B cell (primary cell): ENCODE results near the gene COG7. TPM values are rescaled to one million over a fixed set of nuclear protein-coding genes. Genes with fewer than 3 reads are reported as not detected.

Source experiments
- ATAC-seq: fragments of 200-7000 bp; cut with Tn5 transposase; one replicate; pipeline ENCODE4 v1.10.0; 2021; ENCODE audit warnings: low read depth, mild to moderate bottlenecking, moderate number of reproducible peaks, moderate library complexity
- CTCF ChIA-PET: fragments of 350-600 bp; sonication (Branson Sonifier 250); formaldehyde crosslinking; loops from one replicate; lab custom pipeline; 2021; ENCODE audit warnings: antibody characterized with exemption, inconsistent platforms; lab: Charles Lee
- POLR2A ChIA-PET: fragments of 350-600 bp; sonication (Branson Sonifier 250); formaldehyde crosslinking; loops from one replicate; lab custom pipeline; 2021; ENCODE audit warnings: antibody characterized with exemption; lab: Charles Lee
- DNase-seq: peaks from one replicate; pipeline ENCODE4 v3.0.0; 2013
- H2AFZ ChIP-seq: 2 replicates; pipeline ENCODE4 v1.6.1; 2012; ENCODE audit warnings: mild to moderate bottlenecking, low read depth, low read length; ENCODE audit not compliant: insufficient read depth, poor library complexity, severe bottlenecking
- H3K27ac ChIP-seq, 2 donors: 1 replicate in 1 of 2; 2 replicates in 1 of 2; pipeline ENCODE4 v1.5.1; 2012 to 2013; ENCODE audit warnings: low read length in 2 of 2, mild to moderate bottlenecking in 2 of 2, moderate library complexity in 1 of 2
- H3K27me3 ChIP-seq, 4 experiments: fragments of 200-600 bp in 1 of 4; sonication (generic) in 1 of 4; replicated peaks in 1 of 4; 1 replicate in 2 of 4; 2 replicates in 2 of 4; pipeline versions ENCODE4 v1.6.1 to v1.7.0; 2013 to 2016; ENCODE audit warnings: low read length in 3 of 4, mild to moderate bottlenecking in 2 of 4, mixed read lengths in 1 of 4, moderate library complexity in 1 of 4; ENCODE audit not compliant: insufficient read depth in 4 of 4, control insufficient read depth in 3 of 4; ENCODE audit errors: control extremely low read depth in 1 of 4
- H3K36me3 ChIP-seq, 2 experiments: replicated peaks in 1 of 2; 1 replicate in 1 of 2; 2 replicates in 1 of 2; pipeline versions ENCODE4 v1.6.1 to v1.7.1; 2013; ENCODE audit warnings: low read length in 1 of 2; ENCODE audit not compliant: insufficient read depth in 2 of 2, control insufficient read depth in 1 of 2; ENCODE audit errors: control extremely low read depth in 1 of 2, extremely low read depth in 1 of 2
- H3K4me1 ChIP-seq, 2 donors: fragments of 200-600 bp in 1 of 2; sonication (generic) in 1 of 2; 1 replicate in 1 of 2; 2 replicates in 1 of 2; pipeline versions ENCODE4 v1.5.1 to v1.6.1; 2013 to 2017; ENCODE audit warnings: low read length in 2 of 2; ENCODE audit not compliant: control insufficient read depth in 2 of 2, insufficient read depth in 2 of 2
- H3K4me2 ChIP-seq: replicated peaks from 2 replicates; pipeline ENCODE3; 2012; ENCODE audit warnings: mild to moderate bottlenecking, low read depth, low read length; ENCODE audit not compliant: poor library complexity, severe bottlenecking
- H3K4me3 ChIP-seq, 5 experiments: fragments of 200-600 bp in 1 of 5; sonication (generic) in 1 of 5; 1 replicate in 3 of 5; 2 replicates in 2 of 5; pipeline versions ENCODE4 v1.5.1 to v1.7.0; 2011 to 2016; ENCODE audit warnings: low read length in 4 of 5, mild to moderate bottlenecking in 4 of 5, low read depth in 2 of 5, control low read depth in 1 of 5, moderate library complexity in 1 of 5; ENCODE audit not compliant: insufficient read depth in 1 of 5; ENCODE audit errors: control extremely low read depth in 1 of 5, extremely low read depth in 1 of 5
- H3K79me2 ChIP-seq: fragments of 200-600 bp; sonication (generic); one replicate; pipeline ENCODE4 v1.6.0; 2016; ENCODE audit warnings: low read length; ENCODE audit not compliant: control insufficient read depth, insufficient read depth
- H3K9ac ChIP-seq: fragments of 200-600 bp; sonication (generic); 2 replicates; pipeline ENCODE4 v1.6.1; 2017; ENCODE audit warnings: mild to moderate bottlenecking, low read length, moderate library complexity
- H3K9me3 ChIP-seq, 3 donors: one replicate each; pipeline versions ENCODE4 v1.6.1 to v1.7.1; 2013; ENCODE audit warnings: low read length in 2 of 3; ENCODE audit not compliant: control insufficient read depth in 2 of 3, insufficient read depth in 1 of 3; ENCODE audit errors: control extremely low read depth in 1 of 3
- H4K20me1 ChIP-seq: 2 replicates; pipeline ENCODE4 v1.6.0; 2012; ENCODE audit warnings: mild to moderate bottlenecking, low read length; ENCODE audit not compliant: insufficient read depth, control insufficient read depth, poor library complexity, severe bottlenecking
- H3K27ac Mint-ChIP-seq: one replicate; pipeline ENCODE4 v1.8.0; 2021; ENCODE audit warnings: mixed read lengths
- H3K27me3 Mint-ChIP-seq: one replicate; pipeline ENCODE4 v1.8.0; 2021; ENCODE audit warnings: mixed read lengths
- H3K4me1 Mint-ChIP-seq: one replicate; pipeline ENCODE4 v1.8.0; 2021; ENCODE audit warnings: mixed read lengths
- H3K4me3 Mint-ChIP-seq: one replicate; pipeline ENCODE4 v1.8.0; 2021; ENCODE audit warnings: mixed read lengths
- H3K9me3 Mint-ChIP-seq: one replicate; pipeline ENCODE4 v1.8.0; 2022; ENCODE audit warnings: mixed read lengths; ENCODE audit not compliant: insufficient read depth
- EZH2 ChIP-seq: IDR thresholded peaks from 2 replicates; pipeline ENCODE4 v1.6.1; 2012; ENCODE audit warnings: borderline replicate concordance, low read depth, mild to moderate bottlenecking, moderate library complexity, low read length; ENCODE audit not compliant: insufficient read depth, poor library complexity, severe bottlenecking
- WGBS: methylation state at CpG from one replicate; pipeline ENCODE4 v1.1.5; 2013; ENCODE audit warnings: missing lambda C conversion rate; ENCODE audit not compliant: insufficient coverage; 5-methylcytosine and 5-hydroxymethylcytosine counted together
- intact Hi-C: fragments of 100-400 bp; cut with micrococcal nuclease; formaldehyde crosslinking; loops from one replicate; pipeline ENCODE4 v1.10.0; 2022
- polyA plus RNA-seq: library from polyadenylated mRNA; depleted of rRNA; stranded (reverse); fragments of >200 nt; gene quantifications from 2 replicates; pipeline ENCODE4 v1.2.3, GENCODE V29; 2012
- total RNA-seq, 2 donors: library from RNA; stranded (reverse); fragments of 120-200 nt in 1 of 2; gene quantifications; 1 replicate in 1 of 2; 2 replicates in 1 of 2; pipeline versions ENCODE4 v1.2.3 to v1.2.4, GENCODE V29; 2013 to 2022
- TF ChIP-seq, protein P1 (sequence below): fragments of 200-600 bp; IDR thresholded peaks from one replicate; pipeline ENCODE4 v1.8.0; 2022; ENCODE audit warnings: antibody characterized with exemption, mild to moderate bottlenecking

Gene COG7
- total and polyA plus RNA-seq, 2 donors (not counting 1 experiment from before 2014, with no cell fraction given) = 21.3 to 37.8 TPM

DNA sequence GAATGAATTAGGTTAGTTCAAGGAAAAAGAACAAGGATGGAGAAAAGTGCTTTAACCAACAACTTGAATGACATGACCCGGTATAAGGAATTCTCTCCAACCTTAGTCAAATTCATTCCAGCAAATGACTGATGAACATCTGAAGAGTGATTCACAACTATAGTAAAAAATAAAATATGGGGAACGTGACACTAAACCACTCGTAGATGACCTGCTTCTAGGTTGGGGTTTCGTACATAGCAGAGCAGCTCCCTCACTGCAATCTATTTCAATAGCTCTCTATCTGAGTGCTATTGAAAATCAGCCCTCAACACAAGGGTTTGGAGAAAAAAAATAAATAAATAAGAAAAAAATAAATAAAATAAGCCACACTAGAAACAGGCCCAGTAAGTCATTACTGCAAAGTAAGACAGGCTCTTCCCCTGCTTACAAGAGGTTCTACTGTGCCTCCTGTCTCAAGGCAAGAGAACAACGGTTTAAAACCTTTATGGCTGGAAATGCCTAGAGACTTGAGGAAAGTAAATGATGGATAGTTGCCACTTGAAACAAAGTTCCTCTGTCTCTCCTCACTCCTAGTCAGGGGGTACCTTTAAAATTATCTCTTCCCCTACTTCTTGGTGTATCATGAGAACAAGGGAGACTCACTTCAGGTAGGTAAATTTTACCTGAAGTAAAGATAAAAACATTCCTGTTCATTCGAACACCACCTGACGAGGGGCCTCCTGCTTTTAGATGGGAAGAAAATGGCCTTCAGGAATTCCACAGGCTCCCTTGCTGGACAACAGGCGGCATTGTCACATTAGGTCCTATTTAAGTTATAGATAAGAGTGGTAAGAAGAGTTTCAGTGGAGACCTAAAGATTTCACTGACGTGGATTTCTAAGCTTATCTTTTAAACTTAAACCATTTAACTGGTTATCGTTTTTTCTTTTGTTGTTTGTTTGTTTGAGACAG lies 20.5 kb downstream of the COG7 start:
- Mint-ChIP-seq H3K4me3 (no peak overlapping the region), H3K4me1 (peaks cover 3% of the 10 kb centered on the region), H3K27ac (no peak overlapping the region), H3K9me3 (no peaks in the 10 kb centered on the region), H3K27me3 (no peaks in the 10 kb centered on the region)
- ChIA-PET POLR2A (no interaction called here), CTCF (interaction anchor here (0.6 to 7.7 kb wide), 8 partner anchors 10 to 1792 kb away, joined by 3 to 118 read pairs (median 18); partner anchors contain the start of genes COG7 and SCNN1G)
- Histone ChIP-seq H3K79me2 (no peaks in the 10 kb centered on the region), H2AFZ (no peak overlapping the region), H3K4me3 (no peak overlapping the region), H3K9me3 (no peaks in the 10 kb centered on the region), H3K4me2 (no peak overlapping the region), H3K27ac (no peak overlapping the region), H3K9ac (no peak overlapping the region), H3K36me3 (peaks cover 4 to 27% of the 10 kb centered on the region in 2 experiments), H4K20me1 (no peaks in the 10 kb centered on the region), H3K27me3 (no peaks in the 10 kb centered on the region), H3K4me1 (no peaks in the 10 kb centered on the region)
- WGBS = 100% methylated on average over 3 of the region's 10 CpGs
- TF ChIP-seq, protein P1, sequence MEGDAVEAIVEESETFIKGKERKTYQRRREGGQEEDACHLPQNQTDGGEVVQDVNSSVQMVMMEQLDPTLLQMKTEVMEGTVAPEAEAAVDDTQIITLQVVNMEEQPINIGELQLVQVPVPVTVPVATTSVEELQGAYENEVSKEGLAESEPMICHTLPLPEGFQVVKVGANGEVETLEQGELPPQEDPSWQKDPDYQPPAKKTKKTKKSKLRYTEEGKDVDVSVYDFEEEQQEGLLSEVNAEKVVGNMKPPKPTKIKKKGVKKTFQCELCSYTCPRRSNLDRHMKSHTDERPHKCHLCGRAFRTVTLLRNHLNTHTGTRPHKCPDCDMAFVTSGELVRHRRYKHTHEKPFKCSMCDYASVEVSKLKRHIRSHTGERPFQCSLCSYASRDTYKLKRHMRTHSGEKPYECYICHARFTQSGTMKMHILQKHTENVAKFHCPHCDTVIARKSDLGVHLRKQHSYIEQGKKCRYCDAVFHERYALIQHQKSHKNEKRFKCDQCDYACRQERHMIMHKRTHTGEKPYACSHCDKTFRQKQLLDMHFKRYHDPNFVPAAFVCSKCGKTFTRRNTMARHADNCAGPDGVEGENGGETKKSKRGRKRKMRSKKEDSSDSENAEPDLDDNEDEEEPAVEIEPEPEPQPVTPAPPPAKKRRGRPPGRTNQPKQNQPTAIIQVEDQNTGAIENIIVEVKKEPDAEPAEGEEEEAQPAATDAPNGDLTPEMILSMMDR = no peak
- no peak for TF ChIP-seq EZH2
- DNase-seq (no peak), ATAC-seq (no peak)
- intact Hi-C loops = loop anchor here (10.0 kb wide), 3 partner anchors 1728 to 1878 kb away; no protein-coding TSS in a partner anchor

DNA sequence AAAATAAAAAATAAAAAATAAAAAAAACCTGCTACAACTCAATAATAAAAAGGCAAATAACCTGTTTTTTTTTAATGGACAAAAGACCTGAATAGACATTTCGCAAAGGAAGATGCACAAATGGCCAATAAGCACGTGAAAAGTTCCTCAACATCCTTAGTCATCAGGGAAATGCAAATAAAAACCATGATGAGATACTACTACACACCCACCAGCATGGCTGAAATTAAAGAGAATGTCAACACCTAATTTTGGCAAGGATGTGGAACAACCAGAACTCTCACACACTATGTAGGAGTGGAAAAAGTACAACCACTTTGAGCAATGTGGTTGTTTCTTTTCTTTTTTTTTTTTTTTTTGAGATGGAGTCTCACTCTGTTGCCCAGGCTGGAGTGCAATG lies 24.6 kb downstream of the COG7 start:
- no peak overlapping the region for H3K27ac Mint-ChIP-seq
- Histone ChIP-seq H3K9me3 (no peaks in the 10 kb centered on the region), H3K27ac (no peak overlapping the region), H3K4me1 (no peaks in the 10 kb centered on the region), H3K4me3 (no peak overlapping the region), H3K9ac (no peak overlapping the region), H3K4me2 (no peak overlapping the region), H3K27me3 (no peaks in the 10 kb centered on the region), H4K20me1 (no peaks in the 10 kb centered on the region), H2AFZ (no peak overlapping the region), H3K79me2 (no peaks in the 10 kb centered on the region), H3K36me3 (peaks cover 2 to 17% of the 10 kb centered on the region in 2 experiments)
- no peaks in the 10 kb centered on the region for H3K27me3 Mint-ChIP-seq
- no peak overlapping the region for H3K4me3 Mint-ChIP-seq
- ChIA-PET POLR2A (no interaction called here), CTCF (no interaction called here)
- no peak for DNase-seq
- TF ChIP-seq, protein P1 = no peak
- no peak for TF ChIP-seq EZH2
- intact Hi-C loops = no loop called here
- H3K4me1 Mint-ChIP-seq = no peaks in the 10 kb centered on the region
- no peak for ATAC-seq
- no peaks in the 10 kb centered on the region for H3K9me3 Mint-ChIP-seq
- WGBS = 83% methylated on average over 2 of the region's 2 CpGs
